Measurements from ENCODE around the gene SPNS3.

DNA sequence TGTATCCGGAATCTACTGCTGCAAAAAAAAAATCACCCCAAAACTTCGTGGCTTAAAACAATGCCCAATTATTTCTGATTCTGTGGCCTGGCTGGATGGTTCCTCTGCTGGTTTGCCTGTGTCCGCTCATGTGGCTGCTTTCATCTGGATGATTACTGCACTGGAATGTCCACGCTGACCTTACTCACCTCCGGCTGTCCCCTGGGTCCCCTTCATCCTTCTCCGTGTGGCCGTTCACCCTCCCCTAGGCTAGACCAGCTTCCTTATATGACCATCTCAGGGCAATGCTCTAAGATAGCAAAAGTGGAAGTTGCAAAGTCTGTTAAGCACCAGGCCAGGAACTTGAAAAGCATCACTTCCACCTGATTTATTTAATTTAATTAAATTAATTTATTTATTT is 33.5 kb downstream of the SPNS3 start:
- TF ChIP-seq, protein P1, sequence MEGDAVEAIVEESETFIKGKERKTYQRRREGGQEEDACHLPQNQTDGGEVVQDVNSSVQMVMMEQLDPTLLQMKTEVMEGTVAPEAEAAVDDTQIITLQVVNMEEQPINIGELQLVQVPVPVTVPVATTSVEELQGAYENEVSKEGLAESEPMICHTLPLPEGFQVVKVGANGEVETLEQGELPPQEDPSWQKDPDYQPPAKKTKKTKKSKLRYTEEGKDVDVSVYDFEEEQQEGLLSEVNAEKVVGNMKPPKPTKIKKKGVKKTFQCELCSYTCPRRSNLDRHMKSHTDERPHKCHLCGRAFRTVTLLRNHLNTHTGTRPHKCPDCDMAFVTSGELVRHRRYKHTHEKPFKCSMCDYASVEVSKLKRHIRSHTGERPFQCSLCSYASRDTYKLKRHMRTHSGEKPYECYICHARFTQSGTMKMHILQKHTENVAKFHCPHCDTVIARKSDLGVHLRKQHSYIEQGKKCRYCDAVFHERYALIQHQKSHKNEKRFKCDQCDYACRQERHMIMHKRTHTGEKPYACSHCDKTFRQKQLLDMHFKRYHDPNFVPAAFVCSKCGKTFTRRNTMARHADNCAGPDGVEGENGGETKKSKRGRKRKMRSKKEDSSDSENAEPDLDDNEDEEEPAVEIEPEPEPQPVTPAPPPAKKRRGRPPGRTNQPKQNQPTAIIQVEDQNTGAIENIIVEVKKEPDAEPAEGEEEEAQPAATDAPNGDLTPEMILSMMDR (IDR thresholded peaks at IDR 0.05): no peak
- no peak for TF ChIP-seq EP300 (IDR thresholded peaks at IDR 0.05)
- TF ChIP-seq POLR2AphosphoS5 (IDR thresholded peaks at IDR 0.05): no peak
- TF ChIP-seq POLR2A (IDR thresholded peaks at IDR 0.05): no peak
